ENCODE results near the gene ERG28.

The ERG28 gene

DNA sequence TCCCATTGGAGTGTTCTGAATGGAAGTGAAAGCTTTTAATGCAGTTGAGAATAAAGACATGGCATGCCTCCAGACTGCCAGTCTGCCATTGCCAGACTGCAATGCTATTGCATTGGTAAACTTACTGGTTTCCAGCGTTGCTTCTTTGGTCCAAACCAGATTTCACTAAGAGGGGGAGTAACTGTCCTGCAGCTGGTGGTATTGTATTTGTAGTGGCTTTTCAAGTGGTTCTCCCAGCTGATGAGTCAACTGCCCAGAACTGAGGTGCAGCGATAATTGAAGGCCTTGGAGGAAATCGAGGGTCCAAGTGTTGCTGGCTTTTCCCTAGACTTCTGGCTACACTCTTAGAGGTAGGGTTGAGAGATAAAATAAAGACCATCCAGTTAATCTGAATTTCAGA lies 31.9 kb downstream of the ERG28 start:
- TF ChIP-seq, protein P1, sequence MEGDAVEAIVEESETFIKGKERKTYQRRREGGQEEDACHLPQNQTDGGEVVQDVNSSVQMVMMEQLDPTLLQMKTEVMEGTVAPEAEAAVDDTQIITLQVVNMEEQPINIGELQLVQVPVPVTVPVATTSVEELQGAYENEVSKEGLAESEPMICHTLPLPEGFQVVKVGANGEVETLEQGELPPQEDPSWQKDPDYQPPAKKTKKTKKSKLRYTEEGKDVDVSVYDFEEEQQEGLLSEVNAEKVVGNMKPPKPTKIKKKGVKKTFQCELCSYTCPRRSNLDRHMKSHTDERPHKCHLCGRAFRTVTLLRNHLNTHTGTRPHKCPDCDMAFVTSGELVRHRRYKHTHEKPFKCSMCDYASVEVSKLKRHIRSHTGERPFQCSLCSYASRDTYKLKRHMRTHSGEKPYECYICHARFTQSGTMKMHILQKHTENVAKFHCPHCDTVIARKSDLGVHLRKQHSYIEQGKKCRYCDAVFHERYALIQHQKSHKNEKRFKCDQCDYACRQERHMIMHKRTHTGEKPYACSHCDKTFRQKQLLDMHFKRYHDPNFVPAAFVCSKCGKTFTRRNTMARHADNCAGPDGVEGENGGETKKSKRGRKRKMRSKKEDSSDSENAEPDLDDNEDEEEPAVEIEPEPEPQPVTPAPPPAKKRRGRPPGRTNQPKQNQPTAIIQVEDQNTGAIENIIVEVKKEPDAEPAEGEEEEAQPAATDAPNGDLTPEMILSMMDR (IDR thresholded peaks at IDR 0.05; ENCODE audit: borderline replicate concordance, insufficient read depth, low read depth, low read length): no peak
- no peak overlapping the region for H3K4me3 ChIP-seq (ENCODE audit: low read depth, low read length)

DNA sequence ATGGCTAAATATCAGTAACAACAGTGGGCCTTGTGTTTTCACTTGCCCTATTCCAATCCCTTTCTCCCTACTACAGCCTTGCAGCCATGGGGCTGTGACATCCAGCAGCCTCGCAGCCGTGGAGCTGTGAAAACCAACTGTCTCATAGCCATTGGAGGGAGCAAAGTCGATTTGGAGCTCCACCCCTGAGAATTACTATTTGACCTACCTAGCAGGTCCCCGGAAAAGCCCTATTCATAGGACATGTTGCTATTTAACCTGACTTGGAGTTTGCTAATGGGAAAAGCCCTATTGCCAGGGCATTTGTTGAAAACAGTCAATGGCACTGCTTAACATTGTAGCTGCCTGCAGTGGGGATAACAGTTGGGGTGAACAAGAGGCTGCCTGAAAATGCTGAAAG lies 33.3 kb downstream of the ERG28 start:
- H3K4me3 ChIP-seq (ENCODE audit: low read depth, low read length): no peak overlapping the region
- TF ChIP-seq, protein P1 (IDR thresholded peaks at IDR 0.05; ENCODE audit: borderline replicate concordance, insufficient read depth, low read depth, low read length): no peak

DNA sequence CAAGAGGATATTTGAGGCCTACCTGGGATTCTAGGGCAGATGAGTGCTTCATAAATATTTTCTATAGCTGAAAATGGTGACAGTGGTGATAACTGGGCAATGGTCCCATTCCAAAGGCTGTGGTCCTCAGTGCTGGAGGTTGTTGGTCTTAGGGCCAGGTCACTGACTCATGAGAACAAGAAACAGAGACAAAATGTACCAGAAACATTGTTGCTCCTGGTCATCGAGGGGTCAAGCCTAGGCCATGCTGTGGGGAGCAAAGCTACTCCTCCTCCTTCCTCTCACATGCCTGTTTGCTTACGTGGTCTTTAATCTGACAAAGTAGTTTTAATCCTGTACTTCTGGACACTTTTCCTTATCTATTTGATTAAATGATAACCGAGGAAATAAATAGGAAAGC lies 33.8 kb downstream of the ERG28 start:
- TF ChIP-seq, protein P1 (IDR thresholded peaks at IDR 0.05; ENCODE audit: borderline replicate concordance, insufficient read depth, low read depth, low read length): no peak
- no peak overlapping the region for H3K4me3 ChIP-seq (ENCODE audit: low read depth, low read length)

DNA sequence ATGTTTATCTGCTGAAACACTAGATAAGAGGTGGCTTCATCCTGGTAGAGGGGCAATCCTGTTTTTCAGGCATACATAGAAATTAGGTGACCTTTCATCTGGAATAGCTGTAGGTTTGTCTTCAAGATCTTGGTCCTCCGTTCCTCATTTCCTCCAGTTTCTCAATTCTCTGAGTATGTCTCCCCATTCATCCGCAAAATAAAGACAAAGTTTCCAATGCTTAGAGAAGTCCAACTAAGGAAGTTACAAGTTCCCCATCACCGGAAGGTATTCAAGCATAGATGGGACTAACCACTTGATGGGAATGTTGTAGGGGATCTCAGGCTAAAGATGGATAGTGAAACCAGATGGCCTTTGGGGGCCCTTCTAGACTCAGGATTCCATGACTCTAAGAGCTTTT lies 34.3 kb downstream of the ERG28 start:
- TF ChIP-seq, protein P1 (IDR thresholded peaks at IDR 0.05; ENCODE audit: borderline replicate concordance, insufficient read depth, low read depth, low read length): no peak
- H3K4me3 ChIP-seq (ENCODE audit: low read depth, low read length): no peak overlapping the region

DNA sequence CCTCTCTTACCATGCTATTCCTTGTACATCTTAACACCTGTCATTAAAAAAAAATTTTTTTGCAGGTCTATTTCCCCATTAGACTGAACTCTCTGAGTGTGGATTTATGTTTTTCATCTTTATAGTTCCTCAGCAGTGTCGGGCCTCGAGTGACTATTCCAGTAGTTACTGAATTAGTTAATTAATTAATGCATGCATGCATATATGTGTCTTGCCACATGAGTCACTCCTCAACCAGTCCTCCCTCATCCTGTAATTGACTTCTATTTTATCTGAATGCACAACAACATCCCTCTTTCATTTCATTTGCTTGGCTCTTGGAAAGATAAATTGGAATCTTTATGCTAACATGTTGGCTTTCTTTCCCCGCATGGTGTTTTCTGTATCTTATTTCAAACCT lies 35.6 kb downstream of the ERG28 start:
- no peak overlapping the region for H3K4me3 ChIP-seq (ENCODE audit: low read depth, low read length)
- TF ChIP-seq, protein P1 (IDR thresholded peaks at IDR 0.05; ENCODE audit: borderline replicate concordance, insufficient read depth, low read depth, low read length): no peak

DNA sequence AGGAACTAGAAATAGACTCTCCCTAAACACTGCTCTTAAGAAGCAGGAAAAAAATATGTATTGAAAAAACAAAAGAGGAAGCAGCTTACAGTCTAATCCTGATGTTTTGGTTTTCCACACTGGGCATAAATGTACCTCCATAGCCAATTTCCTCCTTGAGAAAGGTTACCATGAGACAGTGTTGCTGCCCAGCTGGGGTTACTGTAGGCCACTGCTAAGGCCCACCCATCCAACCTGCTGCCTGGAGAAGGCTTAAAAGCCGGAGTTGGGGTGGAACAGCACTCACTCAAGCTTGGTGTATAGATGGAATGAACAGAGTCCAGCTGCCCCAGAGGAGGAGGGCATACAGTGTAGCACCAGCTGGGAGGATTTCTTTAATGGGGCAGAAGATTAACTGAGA lies 41.1 kb downstream of the ERG28 start:
- TF ChIP-seq, protein P1 (IDR thresholded peaks at IDR 0.05; ENCODE audit: borderline replicate concordance, insufficient read depth, low read depth, low read length): no peak
- no peak overlapping the region for H3K4me3 ChIP-seq (ENCODE audit: low read depth, low read length)

DNA sequence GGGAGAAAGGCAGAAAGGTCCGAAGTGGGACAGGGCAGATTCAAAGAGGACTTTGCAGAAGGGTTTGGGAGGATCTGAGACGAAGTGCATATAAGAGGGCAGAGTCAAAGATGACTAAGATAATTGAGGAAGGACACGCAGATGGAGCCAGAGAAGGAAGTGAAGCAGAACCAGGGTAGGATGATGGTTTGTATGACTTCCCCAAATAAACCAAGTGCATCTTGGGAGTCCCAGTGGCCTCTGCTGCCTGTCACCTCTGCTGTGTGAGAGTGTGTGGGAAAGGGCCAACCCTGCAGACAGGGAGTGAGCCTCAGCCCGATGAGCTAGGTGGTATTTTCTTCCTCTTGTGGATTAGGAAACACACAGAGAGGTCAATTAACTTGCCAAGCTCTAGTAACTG lies 45.5 kb downstream of the ERG28 start:
- no peak overlapping the region for H3K4me3 ChIP-seq (ENCODE audit: low read depth, low read length)
- TF ChIP-seq, protein P1 (IDR thresholded peaks at IDR 0.05; ENCODE audit: borderline replicate concordance, insufficient read depth, low read depth, low read length): no peak

All from GM12875 (cell line).